Eye (tissue), 1 donor: ENCODE data around the gene PERM1.
"Not testable (repeated sequence)": the region's sequence is repeated elsewhere in the genome, so short reads cannot be mapped to it uniquely, and the experiment has no call there.

Experiments
- DNase-seq: peaks from one replicate; pipeline ENCODE4 v3.0.0-alpha.2; 2015

The PERM1 gene

GRCh38 chr1:996851-997712, 15.2 kb upstream of the PERM1 start:
- peak; percentile 46 for DNase-seq

GRCh38 chr1:995665-996633, 14.1 kb upstream of the PERM1 start:
- DNase-seq: peak; percentile 28

- not testable (repeated sequence) for DNase-seq
Measured at GRCh38 chr1:994546-994945, 12.7 kb upstream of the PERM1 start.

GRCh38 chr1:993379-993995, 11.6 kb upstream of the PERM1 start:
- no peak for DNase-seq

GRCh38 chr1:992362-992761, 10.5 kb upstream of the PERM1 start:
- no peak for DNase-seq

- no peak for DNase-seq
Measured at GRCh38 chr1:991895-992294, 10.0 kb upstream of the PERM1 start.

- not testable (repeated sequence) for DNase-seq
Measured at GRCh38 chr1:991275-991674, 9.4 kb upstream of the PERM1 start.

GRCh38 chr1:988061-988460, 6.2 kb upstream of the PERM1 start:
- DNase-seq: not testable (repeated sequence)

GRCh38 chr1:985126-985525, 3.2 kb upstream of the PERM1 start:
- no peak for DNase-seq

GRCh38 chr1:984476-984814, 2.6 kb upstream of the PERM1 start:
- DNase-seq: no peak

- peak; percentile 68 for DNase-seq
Measured at GRCh38 chr1:983798-984475, 2.0 kb upstream of the PERM1 start.

GRCh38 chr1:982765-983436, 1.0 kb upstream of the PERM1 start:
- no peak for DNase-seq

- DNase-seq: no peak
Measured at GRCh38 chr1:981491-981954, 370 bp downstream of the PERM1 start.

- DNase-seq: no peak
Measured at GRCh38 chr1:980602-981395, 1.1 kb downstream of the PERM1 start.

- DNase-seq: no peak
Measured at GRCh38 chr1:980137-980571, 1.7 kb downstream of the PERM1 start.

- DNase-seq: no peak
Measured at GRCh38 chr1:979744-980072, 2.2 kb downstream of the PERM1 start.

GRCh38 chr1:978835-979743, 2.8 kb downstream of the PERM1 start:
- no peak for DNase-seq

- no peak for DNase-seq
Measured at GRCh38 chr1:978069-978834, 3.6 kb downstream of the PERM1 start.

- not testable (repeated sequence) for DNase-seq
Measured at GRCh38 chr1:976791-977190, 5.1 kb downstream of the PERM1 start.
